A673 (cell line): ENCODE data around the gene GNAQ.

Experiments
- EZH2 ChIP-seq: fragments of 200-600 bp; sonication (generic); IDR thresholded peaks from 2 replicates; pipeline ENCODE4 v1.6.1; 2017; ENCODE audit warnings: borderline replicate concordance, low read depth, mild to moderate bottlenecking, mixed read lengths, antibody characterized with exemption, low read length; ENCODE audit not compliant: poor library complexity, severe bottlenecking
- TF ChIP-seq, protein P1 (sequence below): fragments of 300-800, 200-600 bp; sonication (generic); conservative IDR thresholded peaks from 2 replicates; pipeline ENCODE4 v1.5.1; 2017; ENCODE audit warnings: low read depth, mild to moderate bottlenecking, antibody characterized with exemption, low read length, moderate library complexity, mixed read lengths

DNA sequence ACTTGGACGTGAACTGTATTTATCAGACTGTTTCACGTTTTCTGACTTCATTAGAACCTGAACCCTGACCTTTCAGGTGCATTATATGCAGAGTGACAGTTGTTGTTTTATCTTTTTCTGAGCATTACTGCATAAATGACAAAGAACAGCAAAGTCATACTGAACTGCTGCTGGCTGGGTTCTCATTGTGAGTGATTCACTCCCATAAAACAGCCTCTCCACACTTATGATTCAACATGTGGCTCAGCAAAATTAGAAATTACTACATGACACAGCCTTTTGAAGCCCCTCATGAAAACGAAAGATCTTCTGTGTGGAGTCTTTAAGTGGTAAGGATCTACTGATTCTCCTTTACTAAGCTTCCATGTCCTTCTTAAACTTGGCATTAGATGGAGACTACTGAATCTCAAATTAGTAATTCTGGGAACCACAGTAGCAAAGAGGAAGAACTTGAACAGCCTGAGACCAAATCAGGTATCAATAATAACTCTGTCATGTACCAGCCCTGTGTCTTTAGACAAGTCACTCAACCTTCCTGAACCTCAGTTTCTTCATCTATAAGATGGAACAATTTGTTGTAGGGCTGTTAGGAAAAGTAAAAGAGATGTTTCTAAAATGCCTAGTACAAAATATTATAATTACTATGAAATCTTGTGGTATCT is 211.2 kb downstream of the GNAQ start:
- TF ChIP-seq, protein P1, sequence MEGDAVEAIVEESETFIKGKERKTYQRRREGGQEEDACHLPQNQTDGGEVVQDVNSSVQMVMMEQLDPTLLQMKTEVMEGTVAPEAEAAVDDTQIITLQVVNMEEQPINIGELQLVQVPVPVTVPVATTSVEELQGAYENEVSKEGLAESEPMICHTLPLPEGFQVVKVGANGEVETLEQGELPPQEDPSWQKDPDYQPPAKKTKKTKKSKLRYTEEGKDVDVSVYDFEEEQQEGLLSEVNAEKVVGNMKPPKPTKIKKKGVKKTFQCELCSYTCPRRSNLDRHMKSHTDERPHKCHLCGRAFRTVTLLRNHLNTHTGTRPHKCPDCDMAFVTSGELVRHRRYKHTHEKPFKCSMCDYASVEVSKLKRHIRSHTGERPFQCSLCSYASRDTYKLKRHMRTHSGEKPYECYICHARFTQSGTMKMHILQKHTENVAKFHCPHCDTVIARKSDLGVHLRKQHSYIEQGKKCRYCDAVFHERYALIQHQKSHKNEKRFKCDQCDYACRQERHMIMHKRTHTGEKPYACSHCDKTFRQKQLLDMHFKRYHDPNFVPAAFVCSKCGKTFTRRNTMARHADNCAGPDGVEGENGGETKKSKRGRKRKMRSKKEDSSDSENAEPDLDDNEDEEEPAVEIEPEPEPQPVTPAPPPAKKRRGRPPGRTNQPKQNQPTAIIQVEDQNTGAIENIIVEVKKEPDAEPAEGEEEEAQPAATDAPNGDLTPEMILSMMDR, result no peak
- no peak for TF ChIP-seq EZH2
